SU-DHL-6 (cell line): ENCODE measurements around the gene SPP1.

ENCODE experiments used
- H2AFZ ChIP-seq: fragments of 200-600 bp; sonication (generic); 2 replicates; pipeline ENCODE4 v1.6.1; 2014; ENCODE audit warnings: low read depth, mild to moderate bottlenecking, moderate library complexity, mixed read lengths, antibody characterized with exemption, low read length; ENCODE audit not compliant: severe bottlenecking
- H3F3A ChIP-seq: fragments of 200-600 bp; shearing (Covaris generic); 2 replicates; pipeline ENCODE4 v1.6.0; 2016; ENCODE audit warnings: antibody characterized with exemption, mild to moderate bottlenecking; ENCODE audit not compliant: insufficient read depth
- H3K27ac ChIP-seq: fragments of 200-600 bp; sonication (generic); 2 replicates; pipeline ENCODE4 v1.5.1; 2016; ENCODE audit warnings: low read depth, mild to moderate bottlenecking, low read length, moderate library complexity, mixed read lengths
- H3K27me3 ChIP-seq: fragments of 200-600 bp; sonication (generic), shearing (Covaris generic); 2 replicates; pipeline ENCODE4 v1.6.0; 2014; ENCODE audit warnings: mild to moderate bottlenecking, low read length
- H3K36me3 ChIP-seq: fragments of 200-600 bp; sonication (generic); 2 replicates; pipeline ENCODE4 v1.6.1; 2014; ENCODE audit warnings: mild to moderate bottlenecking, low read length, mixed read lengths
- H3K4me2 ChIP-seq: fragments of 300-600, 200-600 bp; shearing (Covaris generic), sonication (generic); 2 replicates; pipeline ENCODE4 v1.6.0; 2014; ENCODE audit warnings: low read length, low read depth, mild to moderate bottlenecking; ENCODE audit not compliant: poor library complexity, severe bottlenecking
- H3K4me3 ChIP-seq: fragments of 200-600 bp; sonication (generic); 2 replicates; pipeline ENCODE4 v1.5.1; 2014; ENCODE audit warnings: antibody characterized with exemption, low read length, mild to moderate bottlenecking, mixed read lengths; ENCODE audit not compliant: insufficient read depth, poor library complexity, severe bottlenecking
- H3K79me2 ChIP-seq: fragments of 200-600 bp; sonication (generic); 2 replicates; pipeline ENCODE4 v1.6.1; 2014; ENCODE audit warnings: mild to moderate bottlenecking, low read length, moderate library complexity; ENCODE audit not compliant: insufficient read depth
- H3K9ac ChIP-seq: fragments of 200-600 bp; sonication (generic); 2 replicates; pipeline ENCODE4 v1.7.0; 2014; ENCODE audit warnings: mild to moderate bottlenecking, low read length
- H3K9me2 ChIP-seq: fragments of 200-600 bp; sonication (generic); replicated peaks from 2 replicates; pipeline ENCODE4 v1.6.1; 2014; ENCODE audit warnings: low read length; ENCODE audit not compliant: insufficient read depth
- H3K9me3 ChIP-seq: fragments of 200-600 bp; sonication (generic); 2 replicates; pipeline ENCODE4 v1.6.1; 2014; ENCODE audit warnings: low read length, mixed read lengths; ENCODE audit not compliant: insufficient read depth
- H4K20me1 ChIP-seq: fragments of 200-600 bp; sonication (generic); 2 replicates; pipeline ENCODE4 v1.6.1; 2014; ENCODE audit warnings: low read depth, mild to moderate bottlenecking, antibody characterized with exemption, low read length, moderate library complexity, mixed read lengths
- CTCF ChIP-seq: fragments of 200-600 bp; sonication (generic); IDR thresholded peaks from one replicate; pipeline ENCODE4 v1.5.1; 2017; ENCODE audit warnings: antibody characterized with exemption, mild to moderate bottlenecking, low read length, moderate library complexity; ENCODE audit not compliant: insufficient read depth, poor library complexity, severe bottlenecking
- EZH2phosphoT487 ChIP-seq: fragments of 200-600 bp; sonication (generic), shearing (Covaris generic); conservative IDR thresholded peaks from 2 replicates; pipeline ENCODE4 v1.6.1; 2018; ENCODE audit warnings: mild to moderate bottlenecking, antibody characterized with exemption, low read length, moderate library complexity, mixed read lengths

SPP1 gene

DNA sequence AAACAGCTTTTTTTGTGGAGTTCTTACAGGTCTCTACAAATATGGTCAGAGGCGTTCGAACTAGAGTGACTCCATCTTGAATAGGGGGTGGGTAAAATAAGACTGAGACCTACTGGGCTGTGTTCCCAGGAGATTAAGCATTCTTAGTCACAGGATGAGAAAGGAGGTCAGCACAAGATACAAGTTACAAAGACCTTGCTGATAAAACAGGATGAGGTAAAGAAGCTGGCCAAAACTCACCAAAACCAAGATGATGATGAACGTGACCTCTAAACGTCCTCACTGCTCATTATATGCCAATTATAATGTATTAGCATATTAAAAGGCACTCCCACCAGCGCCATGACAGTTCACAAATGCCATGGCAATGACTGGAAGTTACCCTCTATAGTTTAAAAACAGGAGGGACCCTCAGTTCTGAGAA, 42.8 kb upstream of the SPP1 start:
- TF ChIP-seq CTCF (no peak), EZH2phosphoT487 (no peak)
- Histone ChIP-seq H4K20me1 (no peaks in the 10 kb centered on the region), H3F3A (no peaks in the 10 kb centered on the region), H3K4me3 (no peak overlapping the region), H3K27me3 (no peaks in the 10 kb centered on the region), H3K4me2 (no peak overlapping the region), H3K9me2 (no peaks in the 10 kb centered on the region), H3K27ac (no peak overlapping the region), H3K9ac (no peak overlapping the region), H2AFZ (no peak overlapping the region), H3K79me2 (no peaks in the 10 kb centered on the region), H3K9me3 (no peaks in the 10 kb centered on the region), H3K36me3 (no peaks in the 10 kb centered on the region)

DNA sequence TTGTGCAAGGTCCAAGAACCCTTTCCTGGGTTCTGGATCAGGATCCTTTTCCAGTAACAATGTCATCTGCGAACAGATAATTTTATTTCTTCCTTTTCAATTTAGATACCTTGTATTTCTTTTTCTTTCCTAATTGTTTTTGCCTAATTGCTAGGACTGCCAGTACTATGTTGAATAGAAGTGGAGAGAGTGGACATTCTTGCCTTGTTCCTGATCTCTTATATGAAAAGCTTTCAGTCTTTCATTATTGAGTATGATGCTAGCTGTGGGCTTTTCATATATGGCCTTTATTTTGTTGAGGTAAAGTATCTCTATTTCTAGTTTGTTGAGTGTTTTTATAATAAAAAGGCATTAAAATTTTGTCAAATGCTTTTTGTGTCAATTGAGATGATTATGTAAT, 42.2 kb upstream of the SPP1 start:
- Histone ChIP-seq H3K9ac (no peak overlapping the region), H2AFZ (no peak overlapping the region), H3K9me3 (no peaks in the 10 kb centered on the region), H4K20me1 (no peaks in the 10 kb centered on the region), H3F3A (no peaks in the 10 kb centered on the region), H3K79me2 (no peaks in the 10 kb centered on the region), H3K27me3 (no peaks in the 10 kb centered on the region), H3K9me2 (no peaks in the 10 kb centered on the region), H3K4me2 (no peak overlapping the region), H3K27ac (no peak overlapping the region), H3K36me3 (no peaks in the 10 kb centered on the region), H3K4me3 (no peak overlapping the region)
- TF ChIP-seq CTCF (no peak), EZH2phosphoT487 (no peak)

DNA sequence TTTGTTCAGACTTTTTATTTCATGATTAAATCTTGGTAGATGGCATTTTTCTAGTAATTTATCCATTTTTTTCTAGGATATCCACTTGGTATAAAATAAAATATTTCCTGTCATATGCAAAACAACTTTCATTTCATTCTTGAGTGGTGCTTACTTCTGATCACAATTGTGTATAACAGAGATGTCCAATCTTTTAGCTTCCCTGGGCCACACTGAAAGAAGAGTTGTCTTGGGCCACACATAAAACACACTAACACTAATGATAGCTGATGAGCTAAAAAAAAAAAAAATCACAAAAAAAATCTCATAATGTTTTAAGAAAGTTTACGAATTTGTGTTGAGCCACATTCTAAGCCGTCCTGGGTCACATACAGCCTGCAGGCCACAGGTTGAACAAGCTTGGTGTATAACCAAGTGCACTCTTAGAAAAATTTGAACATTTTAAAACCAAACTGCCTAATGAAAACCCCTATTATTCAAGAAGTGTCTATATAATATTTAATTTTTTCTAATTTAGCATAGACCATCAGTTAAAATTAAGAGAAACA, 41.3 kb upstream of the SPP1 start:
- no peaks in the 10 kb centered on the region for H3K9me2 ChIP-seq
- no peak overlapping the region for H3K4me2 ChIP-seq
- TF ChIP-seq EZH2phosphoT487 (no peak), CTCF (no peak)
- no peak overlapping the region for H3K4me3 ChIP-seq
- H4K20me1 ChIP-seq = no peaks in the 10 kb centered on the region
- no peaks in the 10 kb centered on the region for H3K9me3 ChIP-seq
- no peaks in the 10 kb centered on the region for H3K79me2 ChIP-seq
- H2AFZ ChIP-seq = no peak overlapping the region
- no peaks in the 10 kb centered on the region for H3K36me3 ChIP-seq
- H3F3A ChIP-seq = no peaks in the 10 kb centered on the region
- H3K27me3 ChIP-seq = no peaks in the 10 kb centered on the region
- no peak overlapping the region for H3K9ac ChIP-seq
- no peak overlapping the region for H3K27ac ChIP-seq
